SW 1271 (cell line): ENCODE measurements around the gene CDK17.
"Not testable (repeated sequence)": the region's sequence is repeated elsewhere in the genome, so short reads cannot be mapped to it uniquely, and the experiment has no call there.

Experiments
- DNase-seq, 2 experiments: peaks; one replicate each; lab custom pipeline; 2025; lab: John Stamatoyannopoulos, UW

CDK17 gene

DNA sequence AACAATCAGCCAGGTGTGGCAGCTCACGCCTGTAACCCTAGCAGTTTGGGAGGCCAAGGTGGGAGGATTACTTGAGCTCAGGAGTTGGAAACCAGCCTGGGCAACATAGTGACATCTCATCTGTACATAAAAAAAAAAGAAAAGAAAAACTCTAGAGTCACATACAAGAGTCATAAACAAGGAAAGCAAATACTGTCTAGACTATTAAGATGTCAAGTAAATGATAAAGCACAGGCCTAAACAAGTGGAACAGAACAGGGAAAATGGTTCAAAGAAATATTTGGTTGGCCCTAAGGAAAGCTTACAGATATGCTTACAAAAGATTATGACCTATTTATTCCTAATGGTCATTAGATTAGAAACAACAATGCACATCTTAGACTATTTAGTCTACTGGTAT, 12.3 kb downstream of the CDK17 start:
- no peak for DNase-seq

DNA sequence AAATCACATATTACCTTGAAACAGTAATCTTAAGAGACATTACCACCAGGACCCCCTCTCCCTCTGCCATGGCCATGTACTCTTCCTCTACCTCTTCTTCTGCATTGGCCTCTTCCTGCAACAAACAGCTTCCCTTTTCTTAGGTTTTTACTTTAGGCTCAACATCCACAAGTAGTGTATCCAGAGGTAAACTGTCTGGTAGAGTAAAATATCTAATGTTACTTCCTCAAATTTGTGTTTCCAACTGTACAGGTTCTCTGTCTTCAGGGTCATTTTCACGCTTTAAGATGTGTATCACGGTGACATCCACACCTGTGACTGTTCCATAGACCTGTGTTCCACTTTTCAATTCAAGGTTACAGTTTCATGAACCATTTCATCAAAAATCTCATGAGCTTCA, 13.4 kb downstream of the CDK17 start:
- no peak for DNase-seq

DNA sequence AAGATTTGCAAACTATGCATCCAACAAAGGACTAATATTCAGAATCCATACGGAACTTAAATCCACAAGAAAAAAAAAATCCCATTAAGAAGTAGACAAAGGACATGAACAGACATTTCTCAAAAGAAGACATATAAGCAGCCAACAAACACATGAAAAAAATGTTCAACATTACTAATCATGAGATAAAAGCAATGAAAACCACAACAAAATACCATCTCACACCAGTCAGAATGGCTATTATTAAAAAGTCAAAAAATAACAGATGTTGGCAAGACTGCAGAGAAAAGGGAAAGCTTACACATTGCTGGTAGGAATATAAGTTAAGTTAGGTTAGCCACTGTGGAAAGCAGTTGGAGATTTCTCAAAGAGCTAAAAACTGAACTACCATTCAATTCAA, 16.2 kb downstream of the CDK17 start:
- DNase-seq = no peak

DNA sequence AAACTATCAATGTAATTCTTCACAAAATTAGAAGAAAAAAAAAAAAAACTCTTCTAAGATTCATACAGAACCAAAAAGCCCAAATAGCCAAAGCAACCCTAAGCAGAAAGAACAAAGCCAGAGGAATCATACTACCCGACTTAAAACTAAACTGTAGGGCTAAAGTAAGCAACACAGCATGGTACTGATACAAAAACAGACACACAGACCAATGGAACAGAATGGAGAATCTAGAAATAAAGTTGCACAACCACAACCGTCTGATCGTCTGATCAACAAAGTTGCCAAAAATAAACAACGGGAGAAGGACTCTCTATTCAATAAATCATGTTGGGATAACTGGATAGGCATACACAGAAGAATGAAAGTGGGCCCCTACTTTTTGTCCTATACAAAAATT, 16.9 kb downstream of the CDK17 start:
- no peak for DNase-seq

DNA sequence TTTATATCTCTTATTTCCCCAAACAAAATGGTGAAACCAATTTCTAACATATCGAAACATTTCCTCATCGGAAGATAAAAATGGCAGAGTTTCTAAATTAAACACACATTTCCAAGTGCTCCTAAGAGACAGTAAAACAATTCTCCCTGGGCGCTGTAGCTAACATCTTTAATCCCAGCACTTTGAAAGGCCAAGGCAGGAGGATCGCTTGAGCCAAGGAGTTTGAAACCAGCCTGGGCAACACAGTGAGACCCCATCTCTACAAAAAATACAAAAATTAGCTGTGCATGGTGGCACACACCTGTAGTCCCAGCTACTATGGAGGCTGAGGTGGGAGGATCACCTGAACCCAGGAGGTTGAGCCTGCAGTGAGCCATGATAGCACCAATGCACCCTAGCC, 20.5 kb downstream of the CDK17 start:
- DNase-seq = not testable (repeated sequence)

DNA sequence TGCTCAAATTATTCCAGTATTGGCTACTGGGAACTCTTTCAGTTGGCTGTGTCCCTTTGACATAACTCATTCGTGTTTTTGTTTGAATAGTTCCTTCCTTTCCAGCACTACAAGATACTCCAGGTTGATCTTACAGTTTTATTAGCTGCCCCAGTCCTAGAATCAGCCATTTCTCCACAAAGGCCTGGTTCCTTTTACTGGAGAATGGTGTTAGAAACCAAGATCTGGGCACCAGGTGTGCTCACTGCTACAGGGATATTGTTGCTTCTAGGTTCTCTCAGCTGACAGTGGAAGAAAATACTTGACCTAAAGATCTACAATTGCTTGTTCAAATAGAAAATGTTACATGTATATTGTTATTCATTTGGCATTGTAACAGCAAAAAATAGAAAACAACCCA, 21.9 kb downstream of the CDK17 start:
- DNase-seq = no peak

DNA sequence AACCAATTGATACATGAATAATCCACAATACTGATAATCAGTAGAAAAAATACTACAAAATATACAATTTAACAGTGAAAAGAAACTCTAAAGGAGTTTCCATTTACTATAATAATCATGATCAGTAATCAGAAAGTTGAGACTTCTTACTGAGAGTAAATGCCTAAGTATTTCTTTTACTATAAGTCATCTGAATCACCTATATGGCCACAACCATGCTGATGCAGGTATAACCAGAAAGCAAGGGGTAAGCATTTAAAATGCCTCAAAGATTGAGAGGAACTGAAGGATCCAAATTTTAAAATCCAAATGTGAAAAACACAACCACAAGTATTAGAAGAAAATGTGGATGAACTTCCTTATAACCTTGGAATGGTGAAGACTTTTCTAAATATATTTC, 23.4 kb downstream of the CDK17 start:
- no peak for DNase-seq

DNA sequence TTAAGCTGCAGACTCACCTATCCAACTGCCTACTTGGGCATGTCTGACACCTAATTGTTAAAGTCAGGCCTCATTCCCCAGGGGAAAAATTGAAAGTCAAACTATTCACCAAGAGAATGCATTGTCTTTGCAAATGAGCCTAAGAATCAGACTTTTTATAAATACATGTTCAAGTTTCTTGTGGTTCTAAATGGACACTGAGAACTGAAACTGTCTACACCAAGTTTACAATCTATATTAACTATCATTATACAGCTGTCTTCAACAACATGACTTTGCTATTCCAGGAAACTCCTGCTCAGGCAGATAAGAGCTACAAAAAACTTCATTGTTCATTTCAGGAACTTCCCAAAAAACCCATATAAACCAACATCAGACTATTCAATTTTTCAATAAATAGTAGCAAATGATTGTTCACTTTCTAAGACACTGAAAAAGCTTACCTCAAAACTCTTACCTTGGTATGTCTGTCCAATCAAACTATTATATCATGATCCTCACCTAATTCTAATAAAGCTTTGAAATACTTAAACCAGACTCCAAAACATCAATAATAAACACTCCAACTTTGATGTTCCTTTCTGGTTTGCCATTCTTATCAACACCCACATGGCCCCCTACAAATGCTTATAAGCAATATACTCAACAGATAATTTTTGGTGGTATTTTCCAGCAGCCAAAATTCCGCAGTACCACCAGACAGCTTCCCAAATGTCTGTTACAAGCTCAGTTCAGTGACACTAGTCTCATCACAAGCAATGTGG, 24.2 kb downstream of the CDK17 start:
- no peak for DNase-seq

DNA sequence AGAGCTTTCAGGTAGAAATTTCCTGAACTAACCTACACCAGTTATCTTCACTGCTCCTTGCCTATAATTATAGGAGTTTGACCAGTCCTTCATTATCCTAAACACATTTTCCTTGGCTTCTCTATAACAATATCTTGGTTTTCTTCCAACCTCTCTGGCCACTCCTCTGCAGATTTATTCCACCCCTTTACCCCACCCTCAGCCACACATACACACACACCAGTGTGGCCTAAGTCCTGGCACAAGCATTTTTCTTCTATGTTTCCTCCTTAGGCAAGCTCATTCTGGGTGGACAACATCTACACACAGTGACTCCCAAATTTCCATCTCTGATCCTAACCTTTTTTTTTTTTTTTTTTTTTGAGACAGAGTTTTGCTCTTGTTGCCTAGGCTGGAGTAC, 25.1 kb downstream of the CDK17 start:
- no peak for DNase-seq

DNA sequence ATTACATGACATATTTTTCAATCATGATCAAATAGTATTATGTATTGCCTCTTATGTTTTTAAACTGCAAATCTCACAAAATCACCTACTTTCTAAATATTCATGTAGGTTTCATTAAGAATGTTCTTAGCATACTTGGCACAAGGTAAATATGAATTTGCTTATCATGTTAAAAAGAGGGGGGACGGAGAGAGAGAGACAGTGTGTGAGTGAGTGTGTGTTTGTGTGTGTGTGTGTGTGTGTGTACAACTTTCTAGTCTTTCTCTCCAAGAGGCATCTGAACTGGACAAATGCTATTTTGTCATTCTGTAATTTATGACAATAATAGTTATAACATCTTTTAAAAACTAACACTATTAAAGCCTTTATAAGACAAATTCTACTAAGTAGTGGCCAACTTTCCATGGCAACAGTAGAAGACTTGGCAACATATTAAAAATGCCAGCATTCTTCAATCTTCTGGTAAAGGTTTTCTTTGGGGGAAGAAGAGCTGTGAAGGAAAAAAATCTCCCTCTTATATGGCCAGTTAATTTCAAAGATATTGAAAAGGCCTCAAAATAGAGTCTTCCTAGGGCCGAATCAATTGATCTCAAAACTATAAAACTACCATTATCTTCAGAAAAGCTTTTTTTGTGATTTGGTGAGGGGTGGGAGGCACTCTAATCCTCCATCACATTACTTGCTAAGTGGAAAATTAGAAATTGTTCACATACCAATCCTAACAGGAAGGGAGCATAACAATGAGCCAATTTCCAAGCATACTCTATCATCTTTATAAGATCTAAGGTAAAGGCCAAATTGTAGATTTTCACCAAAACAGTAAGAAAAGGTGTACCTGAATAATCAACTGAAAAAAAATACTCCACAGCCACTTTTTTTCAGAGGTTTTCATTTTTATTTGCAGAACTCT, 28.2 kb downstream of the CDK17 start:
- no peak for DNase-seq

DNA sequence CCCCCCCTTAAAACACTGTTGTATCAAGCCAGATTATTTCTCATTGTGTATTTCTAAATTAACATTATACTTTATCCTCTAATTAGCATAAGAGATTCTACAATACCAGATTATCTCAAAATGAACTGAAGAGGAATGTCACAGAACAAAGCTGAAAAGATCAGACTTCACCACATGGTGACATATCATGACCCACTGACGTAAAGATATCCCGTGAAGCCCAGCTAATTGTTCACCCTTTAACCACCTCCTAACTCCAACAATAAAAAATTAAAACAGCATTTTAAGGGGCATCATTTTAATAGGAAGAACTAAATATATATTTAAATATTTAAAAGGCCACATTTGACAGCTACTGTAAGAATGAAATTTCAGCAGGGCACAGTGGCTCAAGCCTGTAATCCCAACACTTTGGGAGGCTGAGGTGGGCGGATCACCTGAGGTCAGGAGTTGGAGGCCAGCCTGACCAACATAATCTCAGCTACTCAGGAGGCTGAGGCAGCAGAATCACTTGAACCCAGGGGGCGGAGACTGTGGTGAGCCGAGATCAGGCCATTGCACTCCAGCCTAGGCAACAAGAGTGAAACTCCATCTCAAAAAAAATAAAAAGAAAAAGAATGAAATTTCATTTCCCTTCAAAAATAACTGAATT, 29.0 kb downstream of the CDK17 start:
- no peak for DNase-seq

DNA sequence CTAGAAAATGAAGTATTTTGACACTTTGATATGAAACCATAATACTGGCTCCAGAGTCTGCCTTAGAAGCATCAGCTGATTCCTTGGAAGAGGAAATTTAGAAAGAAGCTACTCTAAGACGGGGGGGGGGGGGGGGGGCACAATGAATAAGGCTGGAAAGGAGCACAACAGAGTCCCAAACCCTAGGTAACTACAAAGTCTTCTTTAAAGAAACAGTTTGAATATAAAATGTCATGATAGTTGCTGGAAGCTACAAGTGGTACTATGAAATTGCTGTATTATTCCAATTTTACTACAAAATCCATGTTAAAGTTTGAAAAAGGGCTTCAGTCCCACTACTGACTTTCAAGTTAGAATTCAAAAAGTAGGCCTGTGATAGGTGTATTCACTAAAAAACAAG, 31.6 kb downstream of the CDK17 start:
- DNase-seq = no peak

DNA sequence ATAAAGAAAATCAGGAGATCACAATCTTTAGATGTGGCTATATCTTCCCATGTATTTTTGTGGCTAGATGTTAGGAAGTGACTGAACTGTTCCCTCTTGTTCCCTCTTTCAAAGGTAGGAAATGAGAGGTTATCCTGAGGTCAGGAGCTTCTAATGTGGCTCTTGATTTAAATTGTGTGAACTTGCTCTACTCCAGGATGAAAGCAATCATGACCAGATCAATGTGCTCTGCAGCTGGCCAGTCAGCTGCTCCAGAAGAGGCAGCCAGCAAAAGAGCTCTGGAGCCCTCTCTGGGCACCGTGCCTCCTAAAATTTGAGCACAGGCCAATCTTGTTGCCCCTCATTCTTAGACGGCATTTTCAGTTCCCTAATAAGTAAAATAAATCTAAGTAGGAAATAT, 32.0 kb downstream of the CDK17 start:
- DNase-seq = no peak

DNA sequence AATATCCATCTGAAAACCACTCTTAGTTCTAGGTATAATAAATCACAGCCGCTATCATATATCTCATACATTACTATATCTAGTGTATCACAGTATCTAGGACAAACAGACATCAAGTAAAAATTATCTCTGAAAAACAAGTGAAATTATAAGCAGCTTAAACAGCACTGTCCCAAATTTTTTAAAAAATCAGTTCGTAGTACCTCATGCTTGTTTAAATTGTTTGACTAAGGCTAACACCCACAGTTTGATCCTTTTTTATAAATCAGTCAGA, 33.9 kb downstream of the CDK17 start:
- no peak for DNase-seq

DNA sequence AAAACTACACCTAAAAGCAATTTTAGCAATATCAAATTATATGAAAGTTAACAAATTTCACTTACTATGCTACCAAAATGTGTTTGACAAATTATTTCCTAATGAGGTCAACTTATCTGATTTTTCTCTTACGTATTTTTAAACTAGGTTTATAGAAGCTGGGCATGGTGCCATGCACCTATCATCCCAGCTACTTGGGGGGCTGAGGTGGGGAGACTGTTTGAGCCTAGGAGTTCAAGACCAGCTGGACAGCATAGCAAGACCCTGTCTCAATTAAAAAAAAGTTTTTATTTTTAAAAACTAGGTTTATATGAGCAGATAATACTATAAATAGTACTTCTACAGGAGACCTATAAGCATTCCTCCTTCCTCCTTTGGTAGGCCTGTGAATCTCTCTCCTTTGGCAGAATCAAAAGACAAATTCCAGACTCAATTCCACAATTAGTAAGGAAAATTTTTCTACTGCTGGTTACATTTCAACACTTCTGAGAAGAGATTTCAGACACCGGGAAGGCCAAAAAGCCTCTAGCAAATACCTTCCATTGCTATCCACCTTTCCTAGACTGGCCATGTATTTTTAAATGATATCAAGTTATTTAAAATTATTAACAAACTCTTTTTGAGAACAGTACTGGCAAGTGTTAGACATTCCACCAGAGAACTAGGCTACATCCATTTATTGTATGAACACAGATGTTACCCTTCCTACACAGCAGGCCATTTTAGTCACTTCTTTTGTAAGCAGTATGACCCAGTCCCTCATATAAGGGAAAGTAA, 34.4 kb downstream of the CDK17 start:
- DNase-seq = no peak

DNA sequence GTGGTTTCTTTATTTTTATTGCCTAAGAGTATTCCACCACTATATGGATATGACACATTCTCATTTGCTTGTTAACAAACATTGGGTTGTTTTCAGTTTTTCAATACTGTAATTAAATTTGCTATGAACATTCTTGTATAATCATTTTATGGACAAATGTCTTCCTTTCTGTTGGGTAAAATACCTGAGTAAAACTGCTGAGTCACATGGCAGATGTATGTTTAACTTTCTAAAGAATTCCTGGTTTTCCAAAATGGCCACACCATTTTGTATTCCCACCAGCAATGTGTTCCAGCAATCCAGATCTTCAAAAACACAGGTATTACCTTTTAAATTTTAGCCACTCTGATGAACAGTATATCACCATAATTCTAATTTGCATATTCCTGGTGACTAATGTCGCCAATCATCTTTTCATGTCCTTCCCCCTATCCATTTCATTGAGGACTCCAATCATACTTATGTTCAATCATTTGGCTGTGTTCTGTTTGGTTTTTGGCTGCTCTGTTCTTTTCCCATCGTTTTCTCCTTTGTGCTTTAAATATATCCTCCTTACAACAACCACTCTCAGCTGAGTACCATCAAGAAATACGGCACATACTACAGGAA, 36.0 kb downstream of the CDK17 start:
- DNase-seq = no peak

DNA sequence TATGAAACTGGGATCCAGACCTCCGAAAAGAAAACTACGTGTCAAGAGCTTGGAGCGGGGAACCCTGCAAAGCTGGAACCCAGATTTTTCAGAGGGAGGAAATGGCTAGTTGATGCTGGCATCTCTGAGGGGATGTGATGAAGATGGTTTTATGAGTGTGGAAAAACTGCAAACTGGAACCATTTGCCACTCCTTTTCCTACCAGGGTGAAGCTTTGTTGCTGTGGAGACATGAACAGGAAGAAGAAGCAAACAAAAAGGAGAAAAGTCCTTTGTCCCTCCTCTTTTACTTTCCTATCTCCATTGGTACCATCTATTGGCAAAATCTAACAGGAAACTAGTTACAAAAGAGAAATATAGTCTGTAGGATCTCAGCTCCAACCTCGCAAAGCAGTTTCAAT, 39.2 kb downstream of the CDK17 start:
- no peak for DNase-seq

DNA sequence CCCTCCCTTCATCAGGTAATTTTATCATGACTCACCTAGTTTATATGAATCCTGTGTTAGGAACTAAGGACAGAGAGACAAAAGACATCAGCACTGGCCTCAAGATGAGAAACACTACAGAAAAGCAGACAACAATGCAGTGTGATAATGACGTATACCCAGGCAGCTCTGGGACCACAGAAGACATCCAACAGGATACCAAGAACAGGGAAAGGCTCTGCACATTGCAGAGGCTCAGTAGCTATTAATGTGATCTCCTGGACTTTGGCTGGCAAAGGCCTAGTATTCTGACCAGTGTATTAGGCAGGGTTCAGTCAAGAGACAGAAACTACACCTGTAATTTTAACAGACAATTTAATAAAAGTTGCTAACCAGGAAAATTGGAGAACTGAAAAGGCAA, 39.7 kb downstream of the CDK17 start:
- DNase-seq = no peak

DNA sequence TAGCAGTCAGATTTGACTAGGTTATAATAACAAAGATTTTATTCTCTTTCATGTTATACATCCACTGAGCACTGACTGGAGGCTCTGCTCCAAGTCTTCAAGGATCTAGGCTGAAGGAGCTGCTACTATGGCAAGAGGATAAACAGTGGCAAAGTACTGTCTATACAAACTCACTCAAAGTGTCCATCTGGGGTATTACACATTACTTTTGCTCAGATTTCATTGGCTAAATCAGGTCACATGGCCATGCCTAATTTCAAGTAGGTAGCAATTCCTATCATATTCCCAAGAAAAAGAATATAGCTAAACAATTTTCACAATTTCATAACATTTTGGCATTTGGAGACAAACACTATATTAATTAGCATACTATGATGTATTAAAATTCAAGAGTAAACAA, 40.9 kb downstream of the CDK17 start:
- DNase-seq = no peak

DNA sequence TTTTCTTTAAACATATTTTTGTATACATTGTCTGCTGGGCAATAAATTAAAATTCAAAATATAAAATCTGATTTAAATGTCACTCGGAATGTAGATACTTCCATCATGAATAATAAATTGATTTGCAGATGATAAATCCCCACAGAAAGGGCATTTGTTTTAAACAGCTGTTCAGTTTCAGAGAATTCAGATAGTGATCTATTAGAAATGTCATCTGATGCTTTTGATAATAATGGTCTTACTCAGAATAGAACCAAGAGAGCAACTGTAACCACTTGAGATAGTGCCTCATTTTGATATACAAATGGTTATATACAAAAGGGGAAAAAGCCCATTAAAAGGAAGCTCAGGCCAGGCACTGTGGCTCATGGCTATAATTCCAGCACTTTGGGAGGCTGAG, 43.4 kb downstream of the CDK17 start:
- DNase-seq = no peak

DNA sequence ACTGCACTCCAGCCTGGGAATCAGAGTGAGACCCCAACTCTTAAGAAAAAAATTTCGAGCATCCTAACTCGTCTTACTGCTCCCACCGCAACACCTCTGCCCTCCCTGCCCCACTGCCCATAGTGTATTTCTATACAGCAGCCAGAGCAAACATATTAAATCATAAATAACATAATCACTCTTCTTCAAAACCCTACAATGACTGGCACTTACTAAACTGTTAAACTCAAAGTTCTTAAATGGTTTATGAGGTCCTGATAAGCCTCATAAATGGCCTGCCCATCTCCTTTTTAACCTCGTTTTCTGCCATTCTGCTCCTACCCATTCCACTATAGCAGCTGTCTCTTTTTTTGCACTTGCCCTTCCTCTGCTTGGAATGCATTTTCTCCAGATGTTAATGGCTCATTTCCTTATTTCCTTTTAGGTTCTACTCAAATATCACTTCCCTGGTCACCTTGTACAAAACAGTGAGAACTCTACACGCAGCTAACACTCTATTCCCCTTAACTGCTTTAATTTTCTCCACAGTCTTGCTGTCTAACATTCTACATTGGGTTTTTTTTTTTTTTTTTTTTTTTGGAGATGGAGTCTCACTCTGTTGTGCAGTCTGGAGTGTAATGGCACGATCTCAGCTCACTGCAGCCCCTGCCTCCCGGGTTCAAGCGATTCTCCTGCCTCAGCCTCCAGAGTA, 45.2 kb downstream of the CDK17 start:
- DNase-seq = no peak
